ENCODE measurements around the gene STK17A.
"Not testable (repeated sequence)": the region's sequence is repeated elsewhere in the genome, so short reads cannot be mapped to it uniquely, and the experiment has no call there.

The STK17A gene

DNA sequence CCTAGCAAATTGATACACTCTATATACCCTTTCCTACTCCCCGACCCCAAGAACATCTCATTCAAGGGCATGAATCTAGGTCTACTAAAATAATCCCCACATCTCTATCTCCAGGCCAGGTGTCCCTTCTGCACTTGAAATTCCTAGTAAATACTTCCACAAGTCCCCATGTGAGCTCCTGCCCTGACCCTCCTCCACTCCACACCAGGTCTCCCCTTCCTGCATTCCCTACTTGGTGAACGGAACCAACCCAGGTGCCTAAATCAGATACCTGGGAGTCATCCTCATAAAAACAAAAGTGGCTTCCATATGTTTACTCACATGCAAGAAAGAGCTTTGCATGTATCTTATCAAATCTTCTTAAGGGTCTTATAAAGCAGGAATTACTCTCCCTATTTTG, 77.2 kb downstream of the STK17A start:
- no peak for DNase-seq (ENCODE audit: low read depth)

DNA sequence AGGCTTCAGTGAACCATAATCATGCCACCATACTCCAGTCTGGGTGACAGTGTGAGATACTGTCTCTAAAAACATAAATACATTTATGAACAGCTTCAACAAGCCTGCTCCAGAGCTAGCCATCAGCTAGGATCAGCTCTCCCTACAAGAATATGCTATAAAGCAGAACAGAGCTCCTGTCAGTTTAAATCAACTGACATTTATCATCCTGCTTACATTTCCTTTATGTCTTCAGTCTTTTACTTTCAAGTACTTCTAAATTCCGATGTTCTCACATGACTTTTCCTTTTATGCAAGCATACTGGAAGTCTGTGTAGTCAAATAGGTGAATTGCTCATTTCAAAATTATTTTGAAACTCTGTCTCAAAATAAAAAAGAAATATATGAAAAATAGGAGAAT, 81.8 kb downstream of the STK17A start:
- no peak for DNase-seq (ENCODE audit: low read depth)

DNA sequence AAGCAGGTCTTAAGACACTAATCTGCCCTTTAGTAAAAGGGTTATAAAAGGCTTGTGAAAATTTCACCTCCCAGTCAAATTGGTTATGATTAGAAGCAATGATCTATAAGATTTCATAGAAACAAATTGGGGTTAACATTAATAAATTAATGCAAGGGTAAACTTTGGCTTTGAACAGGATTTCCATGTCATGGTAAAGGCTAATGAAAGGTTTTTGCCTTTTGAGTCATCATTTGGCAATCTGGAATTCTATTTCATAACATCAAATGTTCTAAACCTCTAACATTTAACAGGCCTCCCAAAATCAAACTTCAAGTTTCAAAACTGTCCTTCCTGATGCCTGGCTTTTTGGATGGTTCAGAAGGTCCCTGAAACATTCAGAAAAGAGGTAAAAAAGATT, 84.0 kb downstream of the STK17A start:
- DNase-seq (ENCODE audit: low read depth) = no peak

DNA sequence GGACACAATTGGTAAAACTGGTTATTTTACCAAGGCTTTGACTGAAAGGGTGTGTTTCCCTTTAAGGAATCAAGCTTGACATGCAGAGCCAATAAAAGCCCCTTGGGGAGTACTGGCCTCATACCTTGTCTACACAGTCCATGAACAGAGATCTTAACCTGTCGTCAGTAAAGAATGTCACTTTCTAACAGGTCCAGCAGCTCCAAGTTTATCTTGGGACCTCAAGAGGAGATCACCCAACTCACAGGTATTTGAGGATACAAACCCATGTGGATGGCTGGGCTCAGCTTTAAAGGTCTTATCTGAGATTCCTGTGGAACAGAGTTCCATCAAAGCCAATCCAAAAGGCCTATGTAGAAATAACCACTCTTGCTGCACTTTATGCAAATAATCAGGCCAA, 85.1 kb downstream of the STK17A start:
- no peak for DNase-seq (ENCODE audit: low read depth)

DNA sequence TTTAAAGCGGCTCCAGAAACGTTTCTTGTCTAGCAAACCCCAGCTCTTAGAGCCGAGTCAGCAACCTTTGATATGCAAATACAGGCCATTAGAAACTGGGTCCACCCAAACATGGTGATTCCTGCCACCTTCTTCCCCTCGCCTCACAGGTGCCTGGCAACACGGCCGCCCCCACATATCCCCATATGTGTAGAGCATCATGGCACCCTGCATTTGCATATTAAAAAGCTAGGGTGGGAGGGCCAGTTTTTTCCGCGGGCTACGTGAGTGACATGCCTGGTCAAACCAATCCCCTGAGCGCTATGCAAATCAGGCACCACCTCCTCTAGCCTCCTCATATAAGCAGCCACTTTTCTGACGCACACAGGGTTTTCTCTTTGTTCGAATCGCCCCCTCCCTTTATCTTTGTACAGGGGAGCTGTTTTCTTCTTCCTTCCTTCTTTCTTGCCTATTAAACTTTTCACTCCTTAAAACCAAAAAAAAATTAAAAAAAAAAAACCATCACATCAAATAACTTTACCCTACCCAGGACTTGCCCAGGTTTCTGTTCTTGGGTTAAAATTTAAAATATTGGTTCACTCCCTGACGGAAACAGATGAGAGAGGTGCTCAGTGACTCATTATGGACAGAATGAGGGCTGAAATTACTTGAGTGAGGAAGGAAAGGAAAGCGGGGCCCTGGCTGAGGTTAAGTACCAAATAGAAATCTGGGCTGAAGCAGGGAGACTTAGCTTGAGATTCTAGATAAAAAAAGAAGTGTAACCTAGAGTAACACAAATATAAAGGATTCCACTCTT, 86.6 kb downstream of the STK17A start:
- DNase-seq (ENCODE audit: low read depth) = no peak

DNA sequence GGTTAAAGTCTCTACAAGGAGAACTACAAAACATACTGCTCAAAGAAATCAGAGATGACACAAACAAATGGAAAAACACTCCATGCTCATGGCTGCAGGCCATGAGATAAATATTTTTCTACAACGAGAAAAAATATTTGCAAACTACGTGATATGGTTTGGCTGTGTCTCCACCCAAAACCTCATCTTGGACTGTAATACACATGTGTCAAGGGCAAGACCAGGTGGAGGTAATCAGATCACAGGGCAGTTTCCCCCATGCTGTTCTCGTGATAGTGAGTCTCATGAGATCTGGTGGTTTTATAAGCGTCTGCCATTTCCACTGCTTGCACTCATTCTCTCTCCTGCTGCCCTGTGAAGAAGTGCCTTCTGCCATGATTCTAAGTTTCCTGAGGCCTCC, 88.6 kb downstream of the STK17A start:
- DNase-seq (ENCODE audit: low read depth) = no peak

DNA sequence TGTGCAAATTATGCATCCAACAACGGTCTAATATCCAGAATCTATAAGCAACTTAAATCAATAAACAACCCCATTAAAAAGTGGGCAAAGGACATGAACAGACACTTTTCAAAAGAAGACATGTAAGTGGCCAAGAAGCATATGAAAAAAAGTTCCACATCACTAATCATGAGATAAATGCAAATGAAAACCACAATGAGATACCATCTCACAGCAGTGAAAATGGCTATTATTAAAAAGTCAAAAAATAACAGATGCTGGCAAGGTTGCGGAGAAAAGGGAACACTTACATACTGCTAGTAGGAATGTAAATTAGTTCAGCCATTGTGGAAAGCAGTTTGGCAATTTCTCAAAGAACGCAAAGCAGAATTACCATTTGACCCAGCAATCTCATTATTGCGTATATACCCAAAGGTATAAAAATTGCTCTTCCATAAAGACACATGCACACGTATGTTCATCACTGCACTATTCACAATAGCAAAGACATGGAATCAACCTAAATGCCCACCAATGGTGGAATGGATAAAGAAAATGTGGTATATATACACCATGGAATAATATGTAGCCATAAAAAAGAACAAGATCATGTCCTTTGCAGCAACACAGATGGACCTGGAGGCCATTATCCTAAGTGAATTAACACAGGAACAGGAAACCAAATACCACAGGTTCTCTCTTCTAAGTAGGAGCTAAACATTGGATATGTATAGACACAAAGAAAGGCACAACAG, 90.5 kb downstream of the STK17A start:
- not testable (repeated sequence) for DNase-seq (ENCODE audit: low read depth)

DNA sequence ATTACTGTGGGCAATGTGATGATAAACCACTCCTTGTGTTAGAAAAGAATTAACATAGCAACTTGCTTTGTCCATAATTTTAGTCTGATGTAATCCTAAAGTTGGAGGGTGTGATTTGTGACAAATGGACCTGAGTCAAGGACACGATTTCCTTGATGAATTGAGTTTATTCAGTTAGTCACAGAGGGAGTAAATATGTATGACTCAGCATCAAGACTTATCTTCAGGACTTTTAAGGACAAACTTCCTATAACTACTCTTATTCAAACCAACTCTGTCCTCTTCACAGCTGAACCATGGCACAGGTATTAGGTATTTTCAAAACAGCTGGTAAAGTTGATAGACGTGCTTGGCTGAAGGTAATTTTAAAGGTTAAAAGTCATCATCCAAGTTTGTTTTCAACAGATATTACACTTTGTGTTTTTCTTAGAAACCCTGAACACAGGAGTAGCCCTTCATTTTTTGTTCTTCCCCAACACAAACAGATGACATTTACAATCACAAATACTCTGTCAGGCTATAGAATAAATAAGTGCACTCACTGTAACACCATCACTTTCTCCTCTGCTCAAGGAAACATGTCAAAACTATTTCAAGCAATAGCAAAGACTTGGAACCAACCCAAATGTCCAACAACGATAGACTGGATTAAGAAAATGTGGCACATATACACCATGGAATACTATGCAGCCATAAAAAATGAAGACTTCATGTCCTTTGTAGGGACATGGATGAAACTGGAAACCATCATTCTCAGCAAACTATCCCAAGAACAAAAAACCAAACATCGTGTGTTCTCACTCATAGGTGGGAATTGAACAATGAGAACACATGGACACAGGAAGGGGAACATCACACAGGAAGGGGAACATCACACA, 91.9 kb downstream of the STK17A start:
- DNase-seq (ENCODE audit: low read depth) = no peak
